Loucy (cell line): ENCODE data around the gene PNPLA7.

Experiments
- H2AFZ ChIP-seq: fragments of 200-600 bp; sonication (generic); 2 replicates; pipeline ENCODE4 v1.6.0; 2016; ENCODE audit warnings: antibody characterized with exemption, mild to moderate bottlenecking, low read length, moderate library complexity
- H3F3A ChIP-seq: fragments of 200-600 bp; 2 replicates; pipeline ENCODE4 v1.6.0; 2016; ENCODE audit warnings: antibody characterized with exemption, low read depth, mild to moderate bottlenecking
- H3K27me3 ChIP-seq: fragments of 200-600 bp; sonication (generic); 2 replicates; pipeline ENCODE4 v1.6.1; 2014; ENCODE audit warnings: low read length, mild to moderate bottlenecking; ENCODE audit not compliant: insufficient read depth, poor library complexity, severe bottlenecking
- H3K36me3 ChIP-seq: fragments of 200-600 bp; sonication (generic); 2 replicates; pipeline ENCODE4 v1.6.1; 2016; ENCODE audit warnings: low read length; ENCODE audit not compliant: insufficient read depth
- H3K4me1 ChIP-seq: fragments of 200-600 bp; sonication (generic); 2 replicates; pipeline ENCODE4 v1.5.1; 2014; ENCODE audit warnings: low read length, mild to moderate bottlenecking; ENCODE audit not compliant: insufficient read depth, poor library complexity, severe bottlenecking
- H3K4me2 ChIP-seq: fragments of 200-600 bp; sonication (generic); 2 replicates; pipeline ENCODE4 v1.6.0; 2014; ENCODE audit warnings: antibody characterized with exemption, low read length, low read depth, mild to moderate bottlenecking; ENCODE audit not compliant: poor library complexity, severe bottlenecking
- H3K4me3 ChIP-seq: fragments of 200-600 bp; sonication (generic); 2 replicates; pipeline ENCODE4 v1.5.1; 2014; ENCODE audit warnings: low read length, mild to moderate bottlenecking, mixed read lengths; ENCODE audit not compliant: poor library complexity, severe bottlenecking
- H3K79me2 ChIP-seq: fragments of 200-600 bp; sonication (generic); 2 replicates; pipeline ENCODE4 v1.6.1; 2014; ENCODE audit warnings: low read length; ENCODE audit not compliant: insufficient read depth
- H3K9ac ChIP-seq: fragments of 200-600 bp; sonication (generic); 2 replicates; pipeline ENCODE4 v1.6.0; 2014; ENCODE audit warnings: mild to moderate bottlenecking, low read depth, low read length, moderate library complexity; ENCODE audit not compliant: poor library complexity, severe bottlenecking
- H3K9me2 ChIP-seq: fragments of 200-600 bp; sonication (generic); replicated peaks from 2 replicates; pipeline ENCODE4 v1.6.1; 2016; ENCODE audit warnings: low read depth, low read length, mixed read lengths
- H3K9me3 ChIP-seq: fragments of 200-600 bp; sonication (generic); 2 replicates; pipeline ENCODE4 v1.6.1; 2014; ENCODE audit warnings: mild to moderate bottlenecking, antibody characterized with exemption, low read length, low read depth; ENCODE audit not compliant: insufficient read depth
- H4K20me1 ChIP-seq: fragments of 200-600 bp; sonication (generic); 2 replicates; pipeline ENCODE4 v1.6.0; 2014; ENCODE audit warnings: antibody characterized with exemption, low read length, mild to moderate bottlenecking; ENCODE audit not compliant: insufficient read depth, poor library complexity, severe bottlenecking
- EZH2phosphoT487 ChIP-seq: fragments of 200-600 bp; IDR thresholded peaks from 2 replicates; pipeline ENCODE4 v1.6.1; 2018; ENCODE audit warnings: antibody characterized with exemption, mild to moderate bottlenecking, moderate library complexity, borderline replicate concordance
- TF ChIP-seq, protein P1 (sequence below): fragments of 200-600 bp; sonication (generic); conservative IDR thresholded peaks from 2 replicates; pipeline ENCODE4 v1.5.1; 2014; ENCODE audit warnings: mild to moderate bottlenecking, antibody characterized with exemption, low read length

The PNPLA7 gene

GRCh38 chr9:137457406-137458193, 92.6 kb downstream of the PNPLA7 start:
- H3K4me3 ChIP-seq, result no peak overlapping the region
- H3K4me1 ChIP-seq, result no peaks in the 10 kb centered on the region

DNA sequence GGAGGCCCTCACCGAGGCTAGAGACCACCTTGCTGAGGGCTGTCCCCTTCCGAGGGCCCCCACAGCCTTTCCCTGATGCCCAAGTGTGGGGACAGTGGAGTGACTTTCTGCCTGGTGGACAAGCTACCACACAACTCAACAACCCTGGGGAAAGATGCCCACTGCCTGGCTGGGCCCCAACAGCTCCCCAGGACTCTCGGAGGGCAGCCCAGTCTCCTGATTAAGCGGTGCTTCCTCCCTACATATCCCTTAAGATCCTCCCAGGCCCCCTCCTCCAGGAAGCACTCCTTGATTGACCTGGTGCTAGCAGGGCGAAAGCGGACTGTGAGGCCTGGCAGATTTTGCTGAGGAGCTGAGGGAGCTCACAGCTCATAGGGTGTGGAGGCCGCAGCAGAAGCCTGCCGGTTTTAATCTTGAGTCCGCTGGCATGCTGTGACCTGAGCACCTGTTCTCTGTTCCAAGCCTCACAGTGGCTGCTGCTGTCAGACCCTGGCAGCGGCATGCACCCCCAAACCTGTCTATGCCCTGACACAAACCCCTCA, 93.3 kb downstream of the PNPLA7 start:
- Histone ChIP-seq H3K4me2 (no peak overlapping the region), H3K9ac (no peak overlapping the region), H2AFZ (no peak overlapping the region), H3K4me1 (no peaks in the 10 kb centered on the region), H3K9me2 (no peaks in the 10 kb centered on the region), H3F3A (no peaks in the 10 kb centered on the region), H3K27me3 (no peaks in the 10 kb centered on the region), H3K36me3 (no peaks in the 10 kb centered on the region), H4K20me1 (no peaks in the 10 kb centered on the region), H3K79me2 (no peaks in the 10 kb centered on the region), H3K4me3 (no peak overlapping the region), H3K9me3 (no peaks in the 10 kb centered on the region)
- TF ChIP-seq, protein P1, sequence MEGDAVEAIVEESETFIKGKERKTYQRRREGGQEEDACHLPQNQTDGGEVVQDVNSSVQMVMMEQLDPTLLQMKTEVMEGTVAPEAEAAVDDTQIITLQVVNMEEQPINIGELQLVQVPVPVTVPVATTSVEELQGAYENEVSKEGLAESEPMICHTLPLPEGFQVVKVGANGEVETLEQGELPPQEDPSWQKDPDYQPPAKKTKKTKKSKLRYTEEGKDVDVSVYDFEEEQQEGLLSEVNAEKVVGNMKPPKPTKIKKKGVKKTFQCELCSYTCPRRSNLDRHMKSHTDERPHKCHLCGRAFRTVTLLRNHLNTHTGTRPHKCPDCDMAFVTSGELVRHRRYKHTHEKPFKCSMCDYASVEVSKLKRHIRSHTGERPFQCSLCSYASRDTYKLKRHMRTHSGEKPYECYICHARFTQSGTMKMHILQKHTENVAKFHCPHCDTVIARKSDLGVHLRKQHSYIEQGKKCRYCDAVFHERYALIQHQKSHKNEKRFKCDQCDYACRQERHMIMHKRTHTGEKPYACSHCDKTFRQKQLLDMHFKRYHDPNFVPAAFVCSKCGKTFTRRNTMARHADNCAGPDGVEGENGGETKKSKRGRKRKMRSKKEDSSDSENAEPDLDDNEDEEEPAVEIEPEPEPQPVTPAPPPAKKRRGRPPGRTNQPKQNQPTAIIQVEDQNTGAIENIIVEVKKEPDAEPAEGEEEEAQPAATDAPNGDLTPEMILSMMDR, result no peak
- no peak for TF ChIP-seq EZH2phosphoT487

More at GRCh38 chr9:137457406-137458193, 92.6 kb downstream of the PNPLA7 start:
- no peaks in the 10 kb centered on the region for H3F3A ChIP-seq
- H3K9me3 ChIP-seq, result no peaks in the 10 kb centered on the region
- no peak overlapping the region for H3K9ac ChIP-seq
- H3K79me2 ChIP-seq, result no peaks in the 10 kb centered on the region
- H3K4me2 ChIP-seq, result no peak overlapping the region
- no peaks in the 10 kb centered on the region for H3K27me3 ChIP-seq
- no peaks in the 10 kb centered on the region for H3K9me2 ChIP-seq
- no peaks in the 10 kb centered on the region for H4K20me1 ChIP-seq
- H2AFZ ChIP-seq, result no peak overlapping the region
- no peak for TF ChIP-seq EZH2phosphoT487
- TF ChIP-seq, protein P1, result no peak
- no peaks in the 10 kb centered on the region for H3K36me3 ChIP-seq

GRCh38 chr9:137456061-137456863, 93.9 kb downstream of the PNPLA7 start:
- Histone ChIP-seq H3K4me2 (no peak overlapping the region), H3K9me3 (no peaks in the 10 kb centered on the region), H3K4me1 (no peaks in the 10 kb centered on the region), H4K20me1 (no peaks in the 10 kb centered on the region), H3K9me2 (no peaks in the 10 kb centered on the region), H2AFZ (no peak overlapping the region), H3K27me3 (no peaks in the 10 kb centered on the region), H3K79me2 (no peaks in the 10 kb centered on the region), H3K4me3 (no peak overlapping the region), H3K9ac (no peak overlapping the region), H3K36me3 (no peaks in the 10 kb centered on the region), H3F3A (no peaks in the 10 kb centered on the region)
- TF ChIP-seq, protein P1, result no peak
- TF ChIP-seq EZH2phosphoT487, result no peak
